K562 (cell line): ENCODE measurements around the gene MGAT4D. TPM values are rescaled to one million over a fixed set of nuclear protein-coding genes. Genes with fewer than 3 reads are reported as not detected.
A peak's percentile ranks its signal among the peaks of the same experiment; 100 is the strongest.

Experiments
- BRD9 ChIP-seq: fragments of 450-650 bp; IDR thresholded peaks from 2 replicates; pipeline ENCODE4 v1.6.1; 2018; ENCODE audit warnings: low read depth; ENCODE audit not compliant: partially characterized antibody
- CGGBP1 ChIP-seq: fragments of 250-450 bp; sonication (Bioruptor Pico); IDR thresholded peaks from 2 replicates; pipeline ENCODE4 v1.9.0; 2021; ENCODE audit warnings: mild to moderate bottlenecking
- DLX4 ChIP-seq: fragments of 250-450 bp; sonication (Bioruptor Pico); IDR thresholded peaks from 2 replicates; pipeline ENCODE4 v1.6.1; 2021; ENCODE audit warnings: mild to moderate bottlenecking
- DMBX1 ChIP-seq: fragments of 250-450 bp; sonication (Bioruptor Pico); IDR thresholded peaks from 2 replicates; pipeline ENCODE4 v1.8.0; 2022; ENCODE audit warnings: inconsistent platforms, mild to moderate bottlenecking, moderate library complexity, borderline replicate concordance
- EZH2 ChIP-seq: IDR thresholded peaks from 2 replicates; pipeline ENCODE4 v1.6.1; 2012; ENCODE audit warnings: low read depth, mild to moderate bottlenecking, inconsistent platforms, low read length, borderline replicate concordance
- GTF2E2 ChIP-seq: fragments of 200-800 bp; sonication (Bioruptor generic); IDR thresholded peaks from 2 replicates; pipeline ENCODE4 v1.6.1; 2016; ENCODE audit warnings: missing genetic modification characterization, missing compliant biosample characterization
- IFI16 ChIP-seq: fragments of 250-450 bp; sonication (Bioruptor Pico); IDR thresholded peaks from 2 replicates; pipeline ENCODE4 v2.1.2; 2022; ENCODE audit warnings: mild to moderate bottlenecking, inconsistent platforms
- ILF3 ChIP-seq: fragments of 450-650 bp; IDR thresholded peaks from 2 replicates; pipeline ENCODE4 v1.6.1; 2018; ENCODE audit warnings: antibody characterized with exemption, mild to moderate bottlenecking, moderate library complexity, borderline replicate concordance
- KHSRP ChIP-seq: fragments of 450-650 bp; IDR thresholded peaks from 2 replicates; pipeline ENCODE4 v1.6.1; 2017
- MAFG ChIP-seq: fragments of 450-650 bp; conservative IDR thresholded peaks from 2 replicates; pipeline ENCODE4 v1.6.1; 2016; ENCODE audit warnings: missing genetic modification characterization, missing compliant biosample characterization
- MITF ChIP-seq: IDR thresholded peaks from 2 replicates; pipeline ENCODE4 v1.6.1; 2014; ENCODE audit warnings: antibody characterized with exemption
- MYNN ChIP-seq, 2 experiments: sonication (generic); formaldehyde crosslinking in 1 of 2; IDR thresholded peaks; 2 replicates each; pipeline versions ENCODE4 v1.5.0 to v1.6.1; 2016 to 2020; ENCODE audit warnings: antibody characterized with exemption in 1 of 2, missing genetic modification reagents in 1 of 2
- NR2F6 ChIP-seq: fragments of 450-650 bp; formaldehyde crosslinking; IDR thresholded peaks from 2 replicates; pipeline ENCODE4 v1.4.0; 2020; ENCODE audit warnings: mild to moderate bottlenecking
- PCBP1 ChIP-seq: fragments of 200-400 bp; formaldehyde crosslinking; IDR thresholded peaks from 2 replicates; pipeline ENCODE4 v1.6.1; 2018; ENCODE audit warnings: mild to moderate bottlenecking, low read depth, low read length; ENCODE audit not compliant: poor library complexity, severe bottlenecking
- POLR2AphosphoS5 ChIP-seq: IDR thresholded peaks from 2 replicates; pipeline ENCODE4 v1.6.1; 2011; ENCODE audit warnings: mild to moderate bottlenecking, low read depth, low read length, moderate library complexity; ENCODE audit not compliant: control insufficient read depth, insufficient read depth
- PURB ChIP-seq: sonication (generic); formaldehyde crosslinking; IDR thresholded peaks from 2 replicates; pipeline ENCODE4 v1.9.0; 2021; ENCODE audit warnings: low read depth, mild to moderate bottlenecking, missing genetic modification reagents
- SAFB2 ChIP-seq: fragments of 200-400 bp; formaldehyde crosslinking; IDR thresholded peaks from 2 replicates; pipeline ENCODE4 v1.6.1; 2018; ENCODE audit warnings: borderline replicate concordance, low read length, low read depth, moderate library complexity; ENCODE audit not compliant: severe bottlenecking
- SETDB1 ChIP-seq: IDR thresholded peaks from one replicate; pipeline ENCODE4 v1.6.1; 2012; ENCODE audit warnings: low read length, control low read depth, inconsistent platforms
- SFPQ ChIP-seq: fragments of 200-400 bp; formaldehyde crosslinking; IDR thresholded peaks from 2 replicates; pipeline ENCODE4 v1.6.1; 2017; ENCODE audit warnings: mild to moderate bottlenecking, low read depth, low read length, moderate library complexity
- STAT5A ChIP-seq: IDR thresholded peaks from 2 replicates; pipeline ENCODE4 v1.6.1; 2012; ENCODE audit warnings: low read length, inconsistent platforms, borderline replicate concordance
- TBL1XR1 ChIP-seq, 2 experiments: IDR thresholded peaks; 2 replicates each; pipeline ENCODE4 v1.6.1; 2012; ENCODE audit warnings: improper control_type of control experiment in 2 of 2, low read length in 2 of 2, mild to moderate bottlenecking in 1 of 2
- TEAD4 ChIP-seq, 2 experiments: sonication (generic) in 1 of 2; formaldehyde crosslinking in 1 of 2; IDR thresholded peaks; 2 replicates each; pipeline versions ENCODE4 v1.6.1 to v1.8.0; 2012 to 2022; ENCODE audit warnings: borderline replicate concordance in 1 of 2, inconsistent platforms in 1 of 2, low read length in 1 of 2, mild to moderate bottlenecking in 1 of 2, missing genetic modification reagents in 1 of 2
- ZNF3 ChIP-seq: fragments of 250-450 bp; sonication (Bioruptor Pico); IDR thresholded peaks from 2 replicates; pipeline ENCODE4 v1.5.0; 2021; ENCODE audit warnings: mild to moderate bottlenecking, moderate library complexity
- ZNF316 ChIP-seq: fragments of 450-650 bp; IDR thresholded peaks from 2 replicates; pipeline ENCODE4 v1.6.1; 2016
- ZNF324 ChIP-seq: fragments of 250-450 bp; sonication (Bioruptor Pico); IDR thresholded peaks from 2 replicates; pipeline ENCODE4 v1.4.0; 2020; ENCODE audit warnings: mild to moderate bottlenecking
- ZNF511 ChIP-seq: sonication (generic); formaldehyde crosslinking; IDR thresholded peaks from 2 replicates; pipeline ENCODE4 v1.8.0; 2022; ENCODE audit warnings: mild to moderate bottlenecking, missing genetic modification reagents
- polyA plus RNA-seq, 8 experiments: library from polyadenylated mRNA; depleted of rRNA in 4 of 8; stranded (reverse) in 5 of 8; unstranded in 3 of 8; fragments of >200 nt; fragmentation: Nextera tagmentation in 2 of 8; fragmentation: Illumina TruSeq in 1 of 8; extraction: Ambion mirVana in 2 of 8; extraction: Trizol in 1 of 8; gene quantifications; 2 replicates each; pipeline versions ENCODE4 v1.2.1 to v1.2.3, GENCODE V29; 2011 to 2014; ENCODE audit warnings: inconsistent platforms in 1 of 8, missing spikeins in 1 of 8
- total RNA-seq, 7 experiments: library from RNA; depleted of rRNA in 6 of 7; stranded (reverse); fragments of >200 nt in 6 of 7; fragmentation: Illumina TruSeq in 2 of 7; extraction: Trizol in 2 of 7; gene quantifications; 2 replicates each; pipeline versions ENCODE4 v1.2.1 to v1.2.3, GENCODE V29; 2011 to 2021; ENCODE audit warnings: low replicate concordance in 1 of 7

MGAT4D gene
- total and polyA plus RNA-seq, 9 of the 15 experiments (the other 6 are each of a cell fraction or from before 2014, with no cell fraction given): not detected

GRCh38 chr4:140529434-140529833 is 31.3 kb upstream of the MGAT4D start (continued):
- TF ChIP-seq SFPQ: no peak
- TF ChIP-seq ZNF3 (CRISPR knock-in tag): no peak
- no peak for TF ChIP-seq NR2F6 (CRISPR knock-in tag)
- no peak for TF ChIP-seq ZNF316
- TF ChIP-seq SAFB2: no peak
- no peak for TF ChIP-seq MITF
- peak; percentile 68 for TF ChIP-seq STAT5A
- TF ChIP-seq POLR2AphosphoS5: peak; percentile 81
- no peak for TF ChIP-seq CGGBP1 (CRISPR knock-in tag)
- TF ChIP-seq BRD9: no peak
- 0 out of 2 replicates have a peak, but pooled peaks have one; percentile 44 for TF ChIP-seq KHSRP
- peak; percentile 38; the same call in 1 of the 2 replicates for TF ChIP-seq DMBX1 (CRISPR knock-in tag)
- no peak for TF ChIP-seq PURB
- no peak for TF ChIP-seq IFI16
- TF ChIP-seq TBL1XR1 (IDR thresholded peaks at IDR 0.05; ENCODE audit: low read length in 2 of 2): 0 out of 4 replicates have a peak, but pooled peaks of 1 of the 2 experiments have one; percentile 69
- no peak for TF ChIP-seq ILF3
- TF ChIP-seq TEAD4 (IDR thresholded peaks at IDR 0.05; ENCODE audit: low read length): peak; percentile 92
- TF ChIP-seq TEAD4 (CRISPR knock-in tag; IDR thresholded peaks at IDR 0.05; ENCODE audit: borderline replicate concordance): no peak
- no peak for TF ChIP-seq SETDB1
- no peak for TF ChIP-seq EZH2
- TF ChIP-seq GTF2E2 (tag): no peak
- no peak for TF ChIP-seq PCBP1
- no peak for TF ChIP-seq DLX4 (CRISPR knock-in tag)
- TF ChIP-seq MYNN (IDR thresholded peaks at IDR 0.05): no peak
- no peak for TF ChIP-seq MYNN (CRISPR knock-in tag; IDR thresholded peaks at IDR 0.05)
- no peak for TF ChIP-seq ZNF324 (CRISPR knock-in tag)
- TF ChIP-seq MAFG (tag): no peak
- TF ChIP-seq ZNF511 (CRISPR knock-in tag): no peak
